Measurements from ENCODE around the gene TNFSF15.

TNFSF15 gene

DNA sequence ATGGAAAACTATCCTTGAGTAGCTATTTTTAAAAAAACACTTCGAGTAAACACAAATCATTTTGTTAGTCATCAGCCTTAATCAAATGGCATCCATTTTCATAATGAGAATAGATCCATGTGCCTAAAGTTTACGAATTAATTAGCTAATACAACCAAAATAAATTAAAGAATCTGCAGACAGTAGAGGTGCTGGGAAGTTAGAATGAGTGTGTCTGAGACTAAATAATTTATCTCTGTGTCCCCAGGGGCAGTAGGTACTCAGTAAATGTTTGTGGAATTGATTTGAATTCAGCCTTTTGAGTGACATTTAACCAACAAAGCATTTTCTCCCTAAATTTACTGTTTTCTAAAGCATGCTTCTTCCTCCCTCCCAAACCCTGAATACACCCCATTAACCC is 18.6 kb downstream of the TNFSF15 start:
- no peak for DNase-seq

DNA sequence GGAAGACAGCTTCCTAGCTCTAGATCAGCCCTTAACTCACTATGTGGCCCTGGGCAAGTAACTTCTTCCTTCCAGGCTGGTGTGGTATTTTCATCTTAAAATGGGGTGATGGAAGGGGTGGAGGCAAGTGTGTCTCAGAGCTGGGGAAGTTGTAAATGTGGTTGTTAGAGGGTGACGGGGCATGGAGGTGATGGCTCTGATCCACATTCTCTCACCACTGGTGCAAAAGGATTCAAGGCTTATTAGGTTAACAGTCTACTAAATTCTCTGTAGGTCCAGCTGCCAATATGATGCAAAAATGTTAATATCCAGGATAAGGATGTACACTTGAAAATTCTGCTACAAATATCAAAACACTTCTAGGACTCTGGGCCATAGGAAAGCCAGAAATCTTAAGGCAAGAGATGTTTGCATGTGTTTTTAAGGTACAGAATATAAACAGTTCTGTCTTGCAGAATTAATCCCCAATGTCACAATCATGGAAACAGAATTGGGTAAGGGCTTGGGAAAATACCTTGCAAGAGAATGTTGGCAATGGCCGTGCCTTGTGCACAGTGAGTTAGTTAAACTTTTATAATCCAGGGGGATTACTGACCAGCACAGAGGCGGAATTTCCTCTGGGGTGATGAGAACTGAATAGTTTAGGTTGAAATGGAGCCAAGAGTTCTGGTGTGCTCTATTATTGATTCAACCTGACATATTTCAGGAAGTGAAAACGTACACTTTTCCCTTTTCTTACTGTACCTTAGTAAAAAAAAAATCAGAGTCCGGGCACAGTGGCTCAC is 19.8 kb downstream of the TNFSF15 start:
- DNase-seq: no peak

DNA sequence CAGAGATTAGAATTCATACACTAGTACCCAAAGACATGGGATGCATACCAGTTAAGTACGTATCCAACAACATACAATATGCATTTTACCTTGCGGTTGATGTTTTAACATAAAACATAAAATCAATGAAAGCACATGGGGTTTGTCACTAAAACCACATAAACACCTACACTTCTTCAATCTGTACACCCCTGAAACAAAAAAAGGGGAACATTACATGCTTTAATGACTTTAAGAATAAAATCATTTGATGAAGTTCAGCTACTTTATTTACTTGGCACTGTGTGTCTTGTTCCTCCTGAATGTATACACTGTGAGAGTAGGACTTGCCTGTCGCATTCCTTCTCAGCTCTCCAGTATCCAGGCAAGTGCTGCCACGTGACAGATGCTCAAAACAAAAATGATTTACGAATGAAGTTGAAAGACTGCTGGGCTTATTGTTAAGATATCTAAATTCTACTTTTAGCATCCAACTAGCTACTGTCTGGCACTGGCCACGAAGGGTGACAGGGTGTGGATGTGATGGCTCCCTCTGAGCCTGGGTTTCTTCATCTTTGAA is 21.0 kb downstream of the TNFSF15 start:
- DNase-seq: no peak

DNA sequence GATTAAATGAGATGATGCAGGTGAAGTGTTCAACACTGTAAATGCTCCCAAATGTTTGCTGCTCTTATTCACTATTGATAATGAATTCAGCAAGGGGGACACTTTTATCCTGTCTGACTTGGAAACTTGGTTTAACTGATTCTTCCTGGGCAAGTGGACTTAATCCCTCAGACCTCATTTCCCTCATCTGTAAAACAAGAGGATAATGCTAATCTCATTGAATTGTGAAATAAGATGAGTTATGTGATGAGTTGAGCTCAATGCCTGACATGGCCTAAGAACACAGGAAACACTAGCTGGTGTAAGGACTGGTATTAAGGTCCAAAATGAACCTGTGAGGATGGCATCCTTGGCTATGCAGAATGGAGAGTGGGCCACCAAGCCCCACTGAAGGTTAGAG is 23.3 kb downstream of the TNFSF15 start:
- DNase-seq: no peak

DNA sequence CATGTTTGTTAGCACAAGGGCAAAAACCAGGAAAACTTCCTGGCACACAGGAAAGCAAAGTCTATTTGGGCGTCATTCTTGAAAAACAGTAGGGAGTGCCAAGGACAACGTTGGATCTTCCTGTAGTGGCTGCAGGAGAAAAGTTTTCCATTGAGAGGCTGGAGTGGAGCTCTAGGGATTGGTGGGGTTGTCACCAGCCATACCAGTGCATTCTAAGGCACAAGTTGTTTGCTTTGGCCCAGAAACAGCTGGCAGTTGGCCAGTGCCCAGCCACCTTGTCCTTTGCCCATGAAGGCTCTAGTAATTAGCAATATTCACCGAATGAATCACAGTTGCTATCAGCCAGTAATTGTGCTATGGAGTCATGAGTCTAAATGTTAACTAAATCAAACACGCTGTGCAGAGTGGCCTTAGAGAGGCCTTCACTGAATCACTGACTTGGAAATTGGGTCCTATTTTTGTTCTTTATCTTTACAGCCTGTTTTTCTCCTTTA is 26.4 kb downstream of the TNFSF15 start:
- no peak for DNase-seq

DNA sequence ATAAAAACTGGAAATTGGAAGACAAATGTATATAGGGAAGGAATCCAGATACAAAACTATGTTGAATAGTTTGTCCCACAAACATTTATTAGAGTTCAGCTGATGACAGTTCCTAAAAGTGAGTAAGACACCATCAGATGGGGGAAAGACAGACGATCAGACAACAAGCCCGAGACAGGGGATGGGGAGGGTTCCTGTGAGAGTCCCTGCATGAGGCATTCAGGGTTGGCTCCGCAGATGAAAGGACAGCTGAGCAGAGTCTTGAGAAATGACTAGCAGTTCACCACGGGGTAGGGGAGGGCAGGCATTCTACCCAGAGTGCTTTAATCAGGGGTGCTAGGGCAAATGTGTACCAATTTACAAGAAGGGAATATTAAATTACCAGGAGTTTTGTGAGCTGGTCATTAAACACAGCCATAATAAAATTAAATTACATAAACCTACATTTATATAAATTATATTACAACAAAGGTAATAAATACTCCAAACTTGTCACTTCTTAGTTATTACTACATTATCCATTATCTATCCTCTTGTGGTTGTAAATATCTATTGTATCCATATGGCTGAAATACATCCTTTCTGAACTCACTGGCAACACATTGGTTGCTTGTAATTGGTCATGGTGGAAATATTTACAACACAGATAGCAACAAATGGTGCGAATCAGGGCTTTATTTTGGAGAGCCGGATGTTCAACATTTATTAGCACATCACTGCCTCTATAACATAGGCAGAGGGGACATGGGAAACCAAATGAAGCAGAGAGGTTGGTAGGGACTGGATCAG is 27.8 kb downstream of the TNFSF15 start:
- no peak for DNase-seq

DNA sequence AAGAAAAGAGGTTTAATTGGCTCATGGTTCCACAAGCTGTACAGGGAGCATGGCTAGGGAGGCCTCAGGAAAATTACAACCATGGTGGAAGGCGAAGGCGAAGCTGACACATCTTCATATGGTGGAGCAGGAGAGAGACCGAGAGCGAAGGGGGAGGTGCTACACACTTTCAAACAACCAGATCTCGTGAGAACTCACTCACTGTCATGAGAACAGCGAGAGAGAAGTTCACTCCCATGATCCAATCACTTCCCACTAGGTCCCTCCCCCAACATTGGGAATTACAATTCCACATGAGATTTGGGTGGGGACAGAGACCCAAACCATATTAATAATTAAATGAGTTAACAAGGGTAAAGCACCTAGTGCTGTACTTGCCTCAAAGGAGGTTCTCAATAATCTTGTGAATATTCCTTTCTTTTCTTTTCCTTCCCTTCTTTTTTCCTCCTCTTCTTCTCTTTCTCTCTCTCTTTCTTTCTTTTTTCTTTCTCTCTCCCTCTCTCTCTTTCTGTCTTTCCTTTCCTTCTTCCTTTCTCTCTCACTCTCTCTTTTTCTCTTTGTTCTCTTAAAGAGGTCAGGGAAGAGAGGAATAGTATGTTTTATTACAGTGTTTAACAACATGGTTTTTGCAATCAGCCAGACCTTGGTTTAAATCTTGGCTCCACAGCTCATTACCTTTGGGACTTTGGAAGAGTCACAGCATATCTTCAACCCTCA is 29.0 kb downstream of the TNFSF15 start:
- DNase-seq: no peak

DNA sequence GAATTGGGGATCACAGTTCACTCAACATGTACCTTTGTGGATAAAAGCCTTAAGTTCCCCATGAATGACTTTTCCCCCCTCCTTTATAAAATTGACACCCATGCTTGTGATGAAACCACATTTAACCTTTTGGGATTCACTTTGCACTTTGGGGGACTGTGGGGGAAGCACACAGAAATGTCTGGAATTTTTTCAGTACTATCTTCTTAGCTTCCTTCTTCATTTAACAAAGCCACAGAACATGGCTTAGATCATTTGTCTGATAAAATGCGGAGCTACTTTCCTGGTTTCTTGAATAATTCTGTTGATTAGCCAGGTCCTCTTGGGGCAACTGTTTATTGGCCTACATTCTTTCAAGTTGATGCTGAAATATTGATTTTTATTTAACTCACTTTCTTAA is 29.9 kb downstream of the TNFSF15 start:
- DNase-seq: no peak

DNA sequence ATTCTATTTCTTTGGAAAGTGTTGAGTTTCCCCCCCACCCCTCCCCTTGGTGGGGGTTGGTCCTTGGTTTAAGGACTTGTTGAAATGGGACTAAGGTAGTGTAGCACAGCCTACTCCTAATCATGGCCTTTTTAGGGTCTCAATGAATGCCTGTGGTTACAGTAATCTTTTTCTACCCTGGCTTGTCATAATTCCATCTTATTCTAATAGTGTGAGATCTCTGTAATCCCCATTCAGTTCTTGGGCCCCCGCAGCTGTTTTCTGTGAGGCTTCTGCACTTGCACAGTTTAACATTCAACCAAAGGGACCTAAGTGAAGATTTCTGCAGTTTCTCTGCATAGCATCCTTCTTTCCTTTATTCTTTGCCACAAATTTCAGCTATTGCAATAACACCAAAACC is 30.7 kb downstream of the TNFSF15 start:
- DNase-seq: no peak

DNA sequence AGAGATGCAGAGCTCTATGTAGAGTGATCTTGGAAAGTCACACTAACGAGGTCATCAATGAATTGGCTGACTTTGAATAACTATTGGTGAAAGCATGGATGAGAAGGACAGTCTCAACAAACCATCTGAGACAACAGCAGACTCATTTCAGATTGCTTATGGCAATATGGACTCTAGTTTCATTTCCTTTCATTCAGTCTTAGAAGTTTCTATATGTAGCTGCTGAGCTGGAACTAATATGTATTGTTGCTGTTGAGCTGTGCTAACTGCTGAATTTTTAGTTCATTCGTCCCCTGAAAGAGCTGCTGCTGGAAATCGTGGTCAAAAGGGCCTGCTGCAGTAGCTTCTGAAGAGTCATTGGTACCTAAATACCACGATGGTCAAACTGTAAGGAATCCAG is 31.3 kb downstream of the TNFSF15 start:
- DNase-seq: no peak

DNA sequence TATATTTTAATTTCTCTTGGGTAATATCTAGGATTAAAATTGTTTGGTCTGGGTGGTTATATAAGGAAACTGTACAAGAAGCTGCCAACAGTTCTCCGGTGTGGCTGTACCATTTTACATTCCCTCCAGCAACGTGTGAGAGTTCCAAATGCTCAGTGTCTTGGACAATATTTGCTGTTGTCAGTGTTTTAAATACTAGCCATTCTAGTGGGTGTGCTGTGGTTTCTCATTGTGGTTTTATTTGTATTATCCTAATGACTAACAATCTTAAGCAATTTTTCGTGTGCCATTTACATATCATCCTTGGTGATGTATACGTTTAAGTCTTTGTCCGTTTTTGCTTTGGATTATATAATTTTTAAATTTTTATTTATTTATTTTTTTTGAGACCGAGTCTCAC is 34.0 kb downstream of the TNFSF15 start:
- no peak for DNase-seq

DNA sequence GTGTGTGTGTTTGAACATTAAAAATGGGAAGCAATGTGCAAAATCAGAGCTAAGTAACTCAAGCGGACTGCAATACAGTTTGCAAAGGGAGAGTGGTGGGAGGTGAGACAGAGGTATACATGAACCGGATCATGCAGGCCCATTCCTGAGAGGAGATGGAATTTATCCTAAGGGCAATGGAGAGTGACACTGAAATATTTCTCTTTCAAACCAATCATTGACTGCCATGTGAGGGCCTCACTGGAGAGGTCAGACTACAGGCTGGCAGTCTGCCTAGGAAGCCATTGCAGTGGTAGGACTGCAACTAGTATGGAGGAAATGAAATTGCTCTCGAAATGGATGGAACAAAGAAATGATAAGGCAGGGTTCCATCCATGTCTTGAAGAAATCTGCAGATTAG is 34.8 kb downstream of the TNFSF15 start:
- DNase-seq: no peak

DNA sequence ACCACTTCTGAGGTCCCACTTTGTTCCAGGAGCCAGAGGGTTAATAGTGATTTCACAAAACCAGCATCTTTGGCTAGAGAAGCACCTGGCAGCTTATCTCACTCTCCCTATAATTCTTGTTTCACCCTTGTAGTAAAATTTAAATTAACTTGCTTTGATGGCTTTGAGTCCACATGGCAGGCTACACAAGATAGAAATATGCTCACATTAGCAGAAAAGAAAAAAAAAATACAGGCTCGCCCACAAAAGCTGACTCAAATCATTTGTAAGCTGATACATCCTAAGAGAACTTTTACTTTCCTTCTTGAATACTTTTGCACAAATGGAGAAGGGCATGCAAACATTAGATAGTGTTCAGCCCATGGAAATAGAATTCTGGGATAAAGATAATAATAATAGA is 36.2 kb downstream of the TNFSF15 start:
- no peak for DNase-seq

DNA sequence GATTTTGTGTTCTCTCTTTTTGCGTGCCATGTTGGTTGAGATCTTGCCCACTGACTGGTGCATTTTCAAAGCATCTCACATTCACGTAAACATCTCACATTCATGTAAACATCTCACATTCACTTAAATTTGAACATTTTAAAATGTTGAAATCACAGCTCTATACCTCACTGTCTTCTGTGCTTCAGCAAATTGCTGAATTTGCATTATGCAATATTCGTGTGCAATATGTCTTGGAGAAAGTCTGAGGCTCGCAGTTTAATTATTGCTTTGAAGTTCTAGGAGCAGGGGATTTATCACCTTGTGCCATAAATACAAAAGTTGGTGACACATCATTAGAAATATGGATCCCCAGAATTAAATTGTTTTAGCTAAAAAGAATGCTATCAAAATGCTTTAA is 42.6 kb downstream of the TNFSF15 start:
- no peak for DNase-seq

DNA sequence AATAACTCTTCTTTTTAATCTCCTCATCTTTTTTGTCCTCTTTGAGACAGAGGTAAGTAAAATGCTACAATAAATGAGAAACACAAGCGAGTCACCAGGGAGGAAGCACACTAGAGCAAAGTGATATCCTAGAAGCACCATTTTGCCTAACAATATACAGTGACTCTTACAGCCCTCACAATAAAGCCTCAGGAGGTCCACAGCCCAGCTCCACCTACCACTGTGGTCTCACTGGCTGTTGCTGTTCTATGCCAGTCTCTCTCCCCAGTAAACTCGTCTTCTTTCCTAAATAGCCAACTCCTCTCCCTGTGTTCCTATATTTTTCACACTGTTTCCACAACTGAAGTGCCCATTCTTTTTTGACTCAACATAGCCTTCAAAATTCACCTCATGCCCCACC is 44.3 kb downstream of the TNFSF15 start:
- DNase-seq: no peak

DNA sequence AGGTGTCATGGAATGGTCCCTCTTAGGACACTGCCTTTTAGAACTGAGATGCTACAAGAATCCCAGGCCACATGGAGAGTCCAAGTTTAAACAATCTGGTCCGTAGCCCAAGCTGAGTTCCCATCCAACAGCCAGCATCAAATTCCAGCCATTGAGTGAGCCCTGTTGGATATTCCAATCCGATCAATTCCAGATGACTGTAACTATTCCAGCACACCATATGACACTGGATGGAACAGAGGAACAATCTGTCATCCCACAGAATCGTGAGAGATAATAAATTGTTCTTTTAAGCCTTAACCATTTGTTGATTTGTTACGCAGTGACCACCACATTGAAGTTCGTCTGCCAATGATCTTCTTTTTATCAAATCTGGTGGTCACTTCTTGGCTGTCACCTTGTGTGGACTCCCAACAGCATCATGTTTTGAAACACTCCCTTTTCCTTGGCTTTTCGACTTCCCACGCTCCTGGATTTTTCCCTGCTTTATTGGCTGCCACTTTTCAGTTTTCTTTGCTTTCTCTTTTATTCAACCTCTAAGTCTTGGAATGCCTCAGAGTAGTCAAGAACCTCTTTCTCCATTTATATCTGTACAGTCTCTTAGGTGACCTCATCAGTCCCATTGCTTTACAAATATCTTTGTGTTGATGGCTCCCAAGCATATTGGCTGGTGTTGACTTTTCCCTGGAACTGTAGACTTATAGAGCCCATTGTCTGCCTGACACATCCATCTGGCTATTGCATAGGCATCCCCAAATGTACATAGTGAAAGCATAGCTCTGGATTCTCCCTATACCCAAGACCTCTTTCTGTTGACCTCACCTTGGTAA is 46.1 kb downstream of the TNFSF15 start:
- DNase-seq: no peak

DNA sequence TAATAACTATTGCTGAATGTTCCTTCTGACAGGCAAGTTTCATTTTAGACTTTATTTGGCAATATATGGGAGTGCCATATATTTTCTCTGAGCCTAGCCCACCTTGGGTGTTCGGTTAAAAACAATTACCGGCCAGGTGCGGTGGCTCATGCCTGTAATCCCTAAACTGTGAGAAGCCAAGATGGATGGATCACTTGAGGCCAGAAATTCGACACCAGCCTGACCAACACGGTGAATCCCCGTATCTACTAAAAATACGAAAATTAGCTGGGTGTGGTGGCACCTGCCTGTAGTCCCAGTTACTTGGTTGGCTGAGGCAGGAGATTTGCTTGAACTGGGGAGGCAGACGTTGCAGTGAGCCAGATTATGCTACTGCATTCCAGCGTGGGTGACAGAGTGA is 47.9 kb downstream of the TNFSF15 start:
- DNase-seq: no peak

DNA sequence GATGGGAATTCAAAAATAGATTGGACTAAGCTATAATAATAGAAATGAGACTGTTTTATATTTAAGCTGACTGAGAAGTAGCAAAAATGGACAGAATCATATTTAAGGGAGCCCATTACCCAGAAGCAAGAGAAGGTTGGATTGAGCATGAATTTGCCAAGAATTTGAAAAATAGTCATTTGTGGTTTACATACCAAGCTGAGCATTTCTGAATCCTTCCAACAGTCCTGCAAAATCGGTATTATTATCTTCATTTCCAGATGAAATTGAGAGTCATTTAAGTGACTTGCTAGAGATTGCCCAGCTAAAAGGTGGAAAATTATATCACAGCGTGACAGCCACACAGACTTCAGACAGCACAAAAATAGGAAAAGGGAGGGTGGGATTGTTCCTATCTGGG is 48.4 kb downstream of the TNFSF15 start:
- no peak for DNase-seq

DNA sequence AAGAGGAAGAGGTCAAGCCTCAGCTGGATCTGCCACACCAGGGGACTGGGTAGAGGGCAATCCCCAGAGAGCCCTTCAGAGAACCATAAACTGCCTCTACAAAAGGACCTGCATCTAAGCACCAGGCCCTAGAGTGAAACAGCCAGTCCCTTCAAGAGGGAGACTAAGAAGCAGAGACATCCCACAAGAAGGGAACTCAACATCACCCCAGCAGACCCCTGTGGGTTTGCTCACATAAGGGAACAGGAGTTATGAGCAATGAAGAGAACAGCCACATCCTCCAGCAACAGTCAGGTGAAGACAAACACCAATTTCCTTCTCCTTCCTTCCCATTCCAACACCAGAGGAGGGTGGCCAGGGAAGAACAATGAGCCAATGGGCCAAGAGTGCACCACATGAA is 48.9 kb downstream of the TNFSF15 start:
- no peak for DNase-seq

DNA sequence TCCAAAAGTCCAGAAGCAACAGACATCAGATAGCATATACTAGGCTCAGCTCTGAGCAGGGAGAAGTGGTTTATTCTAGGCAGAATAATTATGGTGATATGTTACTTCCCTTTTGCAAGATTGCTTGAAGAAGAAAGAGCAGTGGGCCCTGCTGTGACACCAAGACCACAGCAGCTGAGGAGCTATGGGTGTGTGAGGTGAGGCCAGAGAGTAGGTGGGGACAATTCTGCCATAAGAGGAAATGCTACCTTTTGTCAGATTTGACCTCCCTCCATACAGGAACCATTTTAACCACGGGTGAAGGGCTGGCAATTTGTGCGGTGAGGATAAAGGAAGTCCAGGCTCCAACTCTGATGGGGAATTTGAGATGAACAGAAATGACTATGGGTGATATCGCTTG is 51.3 kb downstream of the TNFSF15 start:
- no peak for DNase-seq

DNA sequence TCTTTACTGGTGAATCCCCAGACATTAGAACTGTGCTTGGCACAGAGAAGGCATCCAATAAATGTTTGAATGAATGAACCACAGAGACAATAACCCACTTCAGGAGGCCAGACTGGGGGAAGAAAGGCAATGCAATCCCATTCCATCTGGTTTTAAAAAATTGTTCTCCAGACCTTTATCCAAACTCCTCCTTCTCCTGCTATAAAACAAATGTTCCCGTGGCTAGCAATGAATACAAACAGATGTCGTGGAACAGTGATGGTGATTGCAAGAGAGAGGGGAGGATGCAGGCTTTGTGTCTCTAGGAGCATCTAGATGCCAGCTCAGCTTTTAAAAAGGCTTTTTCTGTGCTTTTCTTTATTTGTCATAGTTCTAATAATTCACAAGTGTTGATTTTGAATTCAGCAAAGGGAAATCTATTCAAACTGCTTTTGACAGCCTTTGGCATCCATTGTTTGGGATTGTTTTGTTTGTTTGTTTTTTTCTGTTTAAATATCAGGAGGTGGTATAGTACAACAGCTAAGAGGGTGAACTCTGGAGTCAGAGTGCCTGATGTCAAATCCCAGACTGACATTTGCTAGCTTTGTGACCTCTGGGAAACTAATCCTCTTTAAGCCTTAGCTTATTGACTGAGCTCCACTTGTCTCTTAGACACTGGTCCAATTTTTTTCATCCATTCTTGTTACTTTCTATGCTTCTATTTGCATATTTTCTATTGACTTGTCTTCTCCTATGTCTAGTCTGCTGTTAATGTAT is 59.1 kb downstream of the TNFSF15 start:
- DNase-seq: no peak

All from AML-193 (cell line).